ENCODE data around the gene STUM.

DNA sequence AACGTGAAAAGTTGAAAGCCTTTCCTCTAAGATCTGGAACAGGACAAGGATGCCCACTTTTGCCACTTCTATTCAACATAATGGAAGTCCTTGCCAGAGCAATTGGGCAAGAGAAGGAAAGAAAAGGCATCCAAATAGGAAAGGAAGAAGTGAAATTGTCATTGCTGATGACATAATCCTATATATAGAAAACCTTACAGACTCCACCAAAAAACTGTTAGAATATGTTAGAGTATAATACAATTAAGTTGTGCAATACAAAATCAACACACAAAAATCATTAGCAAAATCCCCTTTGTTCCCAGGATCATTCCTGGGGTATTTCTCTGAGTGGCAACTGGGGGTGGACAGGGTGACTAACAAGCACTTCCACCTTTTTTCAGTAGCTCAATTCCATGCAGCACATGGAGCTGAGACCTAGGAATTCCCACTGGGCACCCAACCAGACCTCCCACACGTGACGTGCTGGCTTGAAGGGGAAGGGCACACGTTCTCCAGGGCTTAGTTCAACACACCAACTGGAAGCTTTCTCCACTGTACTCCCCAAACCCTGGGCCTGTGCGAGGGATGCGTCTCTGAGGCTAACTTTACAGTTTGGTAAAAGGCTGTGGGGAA is 9.6 kb downstream of the STUM start:
- TF ChIP-seq POLR2A (IDR thresholded peaks at IDR 0.05) = no peak
- TF ChIP-seq, protein P1, sequence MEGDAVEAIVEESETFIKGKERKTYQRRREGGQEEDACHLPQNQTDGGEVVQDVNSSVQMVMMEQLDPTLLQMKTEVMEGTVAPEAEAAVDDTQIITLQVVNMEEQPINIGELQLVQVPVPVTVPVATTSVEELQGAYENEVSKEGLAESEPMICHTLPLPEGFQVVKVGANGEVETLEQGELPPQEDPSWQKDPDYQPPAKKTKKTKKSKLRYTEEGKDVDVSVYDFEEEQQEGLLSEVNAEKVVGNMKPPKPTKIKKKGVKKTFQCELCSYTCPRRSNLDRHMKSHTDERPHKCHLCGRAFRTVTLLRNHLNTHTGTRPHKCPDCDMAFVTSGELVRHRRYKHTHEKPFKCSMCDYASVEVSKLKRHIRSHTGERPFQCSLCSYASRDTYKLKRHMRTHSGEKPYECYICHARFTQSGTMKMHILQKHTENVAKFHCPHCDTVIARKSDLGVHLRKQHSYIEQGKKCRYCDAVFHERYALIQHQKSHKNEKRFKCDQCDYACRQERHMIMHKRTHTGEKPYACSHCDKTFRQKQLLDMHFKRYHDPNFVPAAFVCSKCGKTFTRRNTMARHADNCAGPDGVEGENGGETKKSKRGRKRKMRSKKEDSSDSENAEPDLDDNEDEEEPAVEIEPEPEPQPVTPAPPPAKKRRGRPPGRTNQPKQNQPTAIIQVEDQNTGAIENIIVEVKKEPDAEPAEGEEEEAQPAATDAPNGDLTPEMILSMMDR (IDR thresholded peaks at IDR 0.05) = no peak
